NT2/D1 (cell line): ENCODE results near the gene TTPAL.

Experiments
- SUZ12 ChIP-seq: IDR thresholded peaks from 2 replicates; pipeline ENCODE4 v1.6.1; 2011; ENCODE audit not compliant: insufficient read length, insufficient read depth; ENCODE audit errors: extremely low read depth
- YY1 ChIP-seq: IDR thresholded peaks from 2 replicates; pipeline ENCODE4 v1.6.1; 2011; ENCODE audit not compliant: insufficient read length, insufficient read depth
- ZNF274 ChIP-seq: IDR thresholded peaks from 2 replicates; pipeline ENCODE4 v1.6.1; 2011; ENCODE audit warnings: mild to moderate bottlenecking, low read depth, low read length

- TF ChIP-seq ZNF274, result no peak
- no peak for TF ChIP-seq SUZ12
- TF ChIP-seq YY1, result no peak
These were observed 25.8 kb downstream of the TTPAL start for GRCh38 chr20:44501448-44501847.
